Stimulated activated CD4-positive, alpha-beta T cell treated with anti-CD3 and anti-CD28 coated beads, TNF-alpha, amount 100 ng/mL, for 1 hour (primary cell): Measurements from ENCODE around the gene GTF3C4.

ENCODE experiments used
- DNase-seq, 3 donors: peaks; one replicate each; pipeline ENCODE4 v3.0.0-alpha.2; 2020; ENCODE audit warnings: low read depth in 3 of 3, low spot score in 1 of 3

Gene GTF3C4

GRCh38 chr9:132670457-132671391, at the start of gene GTF3C4:
GTF3C4 (plus strand) TSS chr9:132670464; CDS start chr9:132670599, 135 bp downstream.
- peak; percentile 20 to 31 (median 24) for DNase-seq

- no peak for DNase-seq
Measured at GRCh38 chr9:132622159-132622558, 48.1 kb upstream of the GTF3C4 start.

GRCh38 chr9:132626285-132626684, 44.0 kb upstream of the GTF3C4 start:
- DNase-seq: no peak

GRCh38 chr9:132627106-132627505, 43.2 kb upstream of the GTF3C4 start:
- no peak for DNase-seq

- no peak for DNase-seq
Measured at GRCh38 chr9:132627594-132627993, 42.7 kb upstream of the GTF3C4 start.

- DNase-seq: no peak
Measured at GRCh38 chr9:132628746-132629145, 41.5 kb upstream of the GTF3C4 start.

GRCh38 chr9:132630116-132630515, 40.1 kb upstream of the GTF3C4 start:
- no peak for DNase-seq

GRCh38 chr9:132630811-132631210, 39.5 kb upstream of the GTF3C4 start:
- no peak for DNase-seq

- DNase-seq: no peak
Measured at GRCh38 chr9:132631280-132631679, 39.0 kb upstream of the GTF3C4 start.

- DNase-seq: no peak
Measured at GRCh38 chr9:132631685-132632084, 38.6 kb upstream of the GTF3C4 start.

GRCh38 chr9:132632413-132633129, 37.7 kb upstream of the GTF3C4 start:
- no peak for DNase-seq

- no peak for DNase-seq
Measured at GRCh38 chr9:132634327-132634726, 35.9 kb upstream of the GTF3C4 start.

GRCh38 chr9:132637351-132637750, 32.9 kb upstream of the GTF3C4 start:
- no peak for DNase-seq

GRCh38 chr9:132637801-132638200, 32.5 kb upstream of the GTF3C4 start:
- no peak for DNase-seq

GRCh38 chr9:132638240-132638639, 32.0 kb upstream of the GTF3C4 start:
- no peak for DNase-seq

- DNase-seq: no peak
Measured at GRCh38 chr9:132639322-132639721, 30.9 kb upstream of the GTF3C4 start.

GRCh38 chr9:132641216-132641615, 29.0 kb upstream of the GTF3C4 start:
- no peak for DNase-seq

- no peak for DNase-seq
Measured at GRCh38 chr9:132644251-132644650, 26.0 kb upstream of the GTF3C4 start.

- DNase-seq: no peak
Measured at GRCh38 chr9:132645306-132645705, 25.0 kb upstream of the GTF3C4 start.

- DNase-seq: no peak
Measured at GRCh38 chr9:132645711-132646110, 24.6 kb upstream of the GTF3C4 start.

GRCh38 chr9:132646726-132647125, 23.5 kb upstream of the GTF3C4 start:
- DNase-seq: no peak

- no peak for DNase-seq
Measured at GRCh38 chr9:132647355-132647754, 22.9 kb upstream of the GTF3C4 start.
